MM.1S (cell line): ENCODE data around the gene NME5.

Source experiments
- DNase-seq: peaks from one replicate; pipeline ENCODE4 v3.0.0-alpha.2; 2015
- H2AFZ ChIP-seq: fragments of 300-600 bp; sonication (generic); 2 replicates; pipeline ENCODE4 v1.6.0; 2016; ENCODE audit warnings: antibody characterized with exemption, low read length
- H3F3A ChIP-seq: fragments of 300-600 bp; sonication (generic); 2 replicates; pipeline ENCODE4 v1.6.1; 2016; ENCODE audit warnings: mild to moderate bottlenecking, antibody characterized with exemption, low read length, moderate library complexity, mixed read lengths; ENCODE audit not compliant: insufficient read depth
- H3K27ac ChIP-seq: fragments of 300-600 bp; sonication (generic); 2 replicates; pipeline ENCODE4 v1.5.1; 2016; ENCODE audit warnings: mild to moderate bottlenecking, low read length
- H3K27me3 ChIP-seq: fragments of 300-600 bp; sonication (generic); replicated peaks from 2 replicates; pipeline ENCODE4 v1.6.0; 2016; ENCODE audit warnings: low read length; ENCODE audit not compliant: insufficient read depth
- H3K36me3 ChIP-seq: fragments of 300-600 bp; sonication (generic); replicated peaks from 2 replicates; pipeline ENCODE4 v1.6.1; 2016; ENCODE audit warnings: mild to moderate bottlenecking, low read length, mixed read lengths; ENCODE audit not compliant: insufficient read depth
- H3K4me1 ChIP-seq: fragments of 300-600 bp; sonication (generic); 2 replicates; pipeline ENCODE4 v1.6.1; 2016; ENCODE audit warnings: low read length, mixed read lengths
- H3K4me2 ChIP-seq: fragments of 300-600 bp; sonication (generic); 2 replicates; pipeline ENCODE4 v1.6.0; 2016; ENCODE audit warnings: low read depth, low read length
- H3K4me3 ChIP-seq: fragments of 300-600 bp; sonication (generic); 2 replicates; pipeline ENCODE4 v1.5.1; 2016; ENCODE audit warnings: low read length, mixed read lengths
- H3K79me2 ChIP-seq: fragments of 300-600 bp; sonication (generic); 2 replicates; pipeline ENCODE4 v1.6.1; 2016; ENCODE audit warnings: mixed run types, low read length, mixed read lengths
- H3K9ac ChIP-seq: fragments of 300-600 bp; sonication (generic); 2 replicates; pipeline ENCODE4 v1.6.1; 2016; ENCODE audit warnings: low read length, mixed read lengths
- H3K9me2 ChIP-seq: fragments of 300-600 bp; sonication (generic); replicated peaks from 2 replicates; pipeline ENCODE4 v1.6.1; 2016; ENCODE audit warnings: mild to moderate bottlenecking, low read length, mixed read lengths; ENCODE audit not compliant: insufficient read depth
- H3K9me3 ChIP-seq: fragments of 300-600 bp; sonication (generic); replicated peaks from 2 replicates; pipeline ENCODE4 v1.6.1; 2016; ENCODE audit warnings: mild to moderate bottlenecking, low read length, mixed read lengths; ENCODE audit not compliant: insufficient read depth
- H4K20me1 ChIP-seq: fragments of 300-600 bp; sonication (generic); 2 replicates; pipeline ENCODE4 v1.6.1; 2016; ENCODE audit warnings: mild to moderate bottlenecking, low read length, moderate library complexity, mixed read lengths; ENCODE audit not compliant: insufficient read depth
- CTCF ChIP-seq: fragments of 300-600 bp; sonication (generic); IDR thresholded peaks from 2 replicates; pipeline ENCODE4 v1.5.1; 2016; ENCODE audit warnings: antibody characterized with exemption, low read length, mixed read lengths
- EZH2 ChIP-seq: fragments of 300-600 bp; sonication (generic); optimal IDR thresholded peaks from 2 replicates; pipeline ENCODE3; 2017; ENCODE audit warnings: low read depth, mild to moderate bottlenecking, antibody characterized with exemption, low read length, mixed read lengths
- EZH2phosphoT487 ChIP-seq: fragments of 300-600 bp; sonication (generic); IDR thresholded peaks from 2 replicates; pipeline ENCODE4 v1.6.1; 2018; ENCODE audit warnings: antibody characterized with exemption, low read length

NME5 gene

GRCh38 chr5:138091685-138092084 lies 47.5 kb downstream of the NME5 start:
- no peaks in the 10 kb centered on the region for H3K27me3 ChIP-seq
- H3K27ac ChIP-seq = no peak overlapping the region
- H3K36me3 ChIP-seq = no peaks in the 10 kb centered on the region
- no peaks in the 10 kb centered on the region for H3K79me2 ChIP-seq
- no peaks in the 10 kb centered on the region for H3F3A ChIP-seq
- no peaks in the 10 kb centered on the region for H3K9me2 ChIP-seq
- H3K9me3 ChIP-seq = no peaks in the 10 kb centered on the region
- no peak for DNase-seq
- no peaks in the 10 kb centered on the region for H3K4me1 ChIP-seq
- H4K20me1 ChIP-seq = no peaks in the 10 kb centered on the region
- no peak overlapping the region for H2AFZ ChIP-seq
- no peak overlapping the region for H3K9ac ChIP-seq
- no peak overlapping the region for H3K4me3 ChIP-seq
- H3K4me2 ChIP-seq = no peak overlapping the region
- no peak for TF ChIP-seq CTCF
- no peak for TF ChIP-seq EZH2
- no peak for TF ChIP-seq EZH2phosphoT487

- Histone ChIP-seq H3K27me3 (no peaks in the 10 kb centered on the region), H3K9me2 (no peaks in the 10 kb centered on the region), H3K36me3 (no peaks in the 10 kb centered on the region), H3K9ac (no peak within 1 kb of the TSS), H4K20me1 (no peaks in the 10 kb centered on the region), H2AFZ (no peak within 1 kb of the TSS), H3K4me2 (no peak within 1 kb of the TSS), H3K79me2 (no peaks in the 10 kb centered on the region), H3K9me3 (no peaks in the 10 kb centered on the region), H3K27ac (no peak within 1 kb of the TSS), H3F3A (peaks cover 5% of the 10 kb centered on the region; the same call in 1 of the 2 replicates), H3K4me1 (peaks cover 11% of the 10 kb centered on the region; the same call in 1 of the 2 replicates), H3K4me3 (no peak within 1 kb of the TSS)
- TF ChIP-seq EZH2 = no peak
- no peak for TF ChIP-seq CTCF
- TF ChIP-seq EZH2phosphoT487 = no peak
- no peak for DNase-seq
Measured at GRCh38 chr5:138083702-138084101, 55.5 kb downstream of the NME5 start, which contains the start of gene WNT8A. Gene WNT8A, plus strand, starts transcription at chr5:138084033. Its CDS starts 95 bp downstream, at chr5:138084128.

GRCh38 chr5:138082033-138082432 lies 57.2 kb downstream of the NME5 start:
- Histone ChIP-seq H3K27ac (no peak overlapping the region), H3K36me3 (no peaks in the 10 kb centered on the region), H3K4me2 (peak overlapping the region; percentile 59), H4K20me1 (no peaks in the 10 kb centered on the region), H3K9me2 (no peaks in the 10 kb centered on the region), H3K27me3 (no peaks in the 10 kb centered on the region), H2AFZ (no peak overlapping the region), H3K4me3 (peak overlapping the region; percentile 10; the same call in 1 of the 2 replicates), H3F3A (peaks cover 5% of the 10 kb centered on the region; the same call in 1 of the 2 replicates), H3K9me3 (no peaks in the 10 kb centered on the region), H3K4me1 (peaks cover 11% of the 10 kb centered on the region; the same call in 1 of the 2 replicates), H3K79me2 (no peaks in the 10 kb centered on the region), H3K9ac (no peak overlapping the region)
- peak; percentile 38 for DNase-seq
- TF ChIP-seq EZH2 = no peak
- TF ChIP-seq CTCF = peak; percentile 39
